GM13976 (cell line): Measurements from ENCODE around the gene CTSH.
"Not testable (repeated sequence)": the region's sequence is repeated elsewhere in the genome, so short reads cannot be mapped to it uniquely, and the experiment has no call there.

Source experiments
- DNase-seq: peaks from one replicate; pipeline ENCODE4 v3.0.0; 2012; ENCODE audit warnings: low spot score
- CTCF ChIP-seq: IDR thresholded peaks from 2 replicates; pipeline ENCODE4 v1.5.1; 2012; ENCODE audit warnings: borderline replicate concordance, mild to moderate bottlenecking; ENCODE audit not compliant: insufficient read depth; ENCODE audit errors: extremely low read depth, missing control alignments, control extremely low read depth
- in situ Hi-C: fragments of 300-500 bp; cut with MboI; formaldehyde crosslinking; loops from one replicate; pipeline ENCODE4 v1.12.0; 2022; ENCODE audit warnings: low sequenced_read_pairs, mixed read lengths, inconsistent platforms; ENCODE audit not compliant: unreplicated experiment

Gene CTSH

GRCh38 chr15:78909160-78909695 lies 35.6 kb downstream of the CTSH start:
- TF ChIP-seq CTCF, result no peak
- in situ Hi-C loops, result loop anchor here (10.0 kb wide), 1 partner anchor 276 kb away; no protein-coding TSS in a partner anchor
- no peak for DNase-seq

GRCh38 chr15:78907577-78907976 lies 37.3 kb downstream of the CTSH start:
- in situ Hi-C loops, result loop anchor here (10.0 kb wide), 1 partner anchor 277 kb away; no protein-coding TSS in a partner anchor
- DNase-seq, result no peak
- peak; percentile 18 for TF ChIP-seq CTCF

GRCh38 chr15:78906316-78906620 lies 38.6 kb downstream of the CTSH start:
- TF ChIP-seq CTCF, result no peak
- in situ Hi-C loops, result loop anchor here (10.0 kb wide), 1 partner anchor 279 kb away; no protein-coding TSS in a partner anchor
- DNase-seq, result no peak

- TF ChIP-seq CTCF, result no peak
- in situ Hi-C loops, result loop anchor here (10.0 kb wide), 1 partner anchor 280 kb away; no protein-coding TSS in a partner anchor
- DNase-seq, result no peak
These were observed 40.1 kb downstream of the CTSH start for GRCh38 chr15:78904599-78905358.

GRCh38 chr15:78902281-78903032 lies 42.4 kb downstream of the CTSH start:
- not testable (repeated sequence) for DNase-seq
- in situ Hi-C loops, result loop anchor here (10.0 kb wide), 1 partner anchor 282 kb away; no protein-coding TSS in a partner anchor

- in situ Hi-C loops, result loop anchor here (10.0 kb wide), 1 partner anchor 284 kb away; no protein-coding TSS in a partner anchor
These were observed 43.9 kb downstream of the CTSH start for GRCh38 chr15:78900819-78901533.

GRCh38 chr15:78898540-78898939 lies 46.3 kb downstream of the CTSH start:
- no peak for TF ChIP-seq CTCF
- in situ Hi-C loops, result no loop called here
- DNase-seq, result no peak

More at GRCh38 chr15:78900819-78901533, 43.9 kb downstream of the CTSH start:
- not testable (repeated sequence) for DNase-seq
